ENCODE measurements around the gene TTC31. TPM values are rescaled to one million over a fixed set of nuclear protein-coding genes. Genes with fewer than 3 reads are reported as not detected.

Gene TTC31
- total RNA-seq, 1 donor from 2014 or later = 27.5 TPM

DNA sequence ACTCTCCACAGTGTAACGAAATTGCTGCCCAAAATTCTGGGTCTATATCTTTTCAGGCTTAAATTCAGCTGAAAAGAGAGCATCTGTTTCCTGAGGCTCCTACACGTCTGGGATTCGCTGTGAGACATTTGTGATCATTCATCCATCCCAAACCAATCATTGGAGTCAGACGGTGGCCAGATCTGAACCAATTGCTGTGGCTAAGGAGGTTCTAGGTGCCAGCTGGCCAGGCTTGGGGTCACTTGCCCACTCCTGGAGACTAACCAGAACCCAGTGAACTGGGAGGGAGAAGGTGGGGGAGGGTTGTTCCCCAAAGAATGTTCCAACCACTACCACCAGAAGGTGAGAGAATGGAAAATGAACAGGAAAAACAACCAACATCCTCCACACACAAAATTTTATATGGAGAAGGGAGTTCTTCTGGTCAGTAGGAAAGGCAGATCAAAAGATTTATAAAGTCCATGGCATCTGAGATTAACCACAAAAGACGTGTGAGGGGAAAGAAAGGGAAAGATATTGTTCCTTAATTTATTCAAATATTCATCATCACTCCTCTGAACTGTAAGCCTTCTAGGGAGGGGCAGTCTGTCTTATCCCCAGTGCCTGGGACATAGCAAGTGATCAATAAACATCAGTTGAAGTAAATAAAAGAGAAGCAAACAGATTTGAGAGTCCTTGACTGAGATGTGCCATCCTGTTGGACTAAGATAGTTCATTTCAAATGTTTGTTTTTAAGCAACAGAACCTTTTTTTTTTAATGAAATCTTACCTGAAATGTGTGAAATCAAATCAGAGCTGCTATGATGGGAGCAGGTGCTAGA is 38.2 kb upstream of the TTC31 start:
- no peak for DNase-seq (ENCODE audit: extremely low spot score, unreplicated experiment)
- no peaks in the 10 kb centered on the region for H3K36me3 Mint-ChIP-seq
- TF ChIP-seq, protein P1, sequence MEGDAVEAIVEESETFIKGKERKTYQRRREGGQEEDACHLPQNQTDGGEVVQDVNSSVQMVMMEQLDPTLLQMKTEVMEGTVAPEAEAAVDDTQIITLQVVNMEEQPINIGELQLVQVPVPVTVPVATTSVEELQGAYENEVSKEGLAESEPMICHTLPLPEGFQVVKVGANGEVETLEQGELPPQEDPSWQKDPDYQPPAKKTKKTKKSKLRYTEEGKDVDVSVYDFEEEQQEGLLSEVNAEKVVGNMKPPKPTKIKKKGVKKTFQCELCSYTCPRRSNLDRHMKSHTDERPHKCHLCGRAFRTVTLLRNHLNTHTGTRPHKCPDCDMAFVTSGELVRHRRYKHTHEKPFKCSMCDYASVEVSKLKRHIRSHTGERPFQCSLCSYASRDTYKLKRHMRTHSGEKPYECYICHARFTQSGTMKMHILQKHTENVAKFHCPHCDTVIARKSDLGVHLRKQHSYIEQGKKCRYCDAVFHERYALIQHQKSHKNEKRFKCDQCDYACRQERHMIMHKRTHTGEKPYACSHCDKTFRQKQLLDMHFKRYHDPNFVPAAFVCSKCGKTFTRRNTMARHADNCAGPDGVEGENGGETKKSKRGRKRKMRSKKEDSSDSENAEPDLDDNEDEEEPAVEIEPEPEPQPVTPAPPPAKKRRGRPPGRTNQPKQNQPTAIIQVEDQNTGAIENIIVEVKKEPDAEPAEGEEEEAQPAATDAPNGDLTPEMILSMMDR (conservative IDR thresholded peaks at IDR 0.05) = no peak
- no peaks in the 10 kb centered on the region for H3K9me3 Mint-ChIP-seq
- peaks cover 9% of the 10 kb centered on the region for H3K4me1 Mint-ChIP-seq (ENCODE audit: unreplicated experiment)
- H3K4me3 Mint-ChIP-seq = peak overlapping the region; percentile 74
- H3K27me3 Mint-ChIP-seq = peaks cover 12% of the 10 kb centered on the region
- H3K27ac Mint-ChIP-seq = no peak overlapping the region

DNA sequence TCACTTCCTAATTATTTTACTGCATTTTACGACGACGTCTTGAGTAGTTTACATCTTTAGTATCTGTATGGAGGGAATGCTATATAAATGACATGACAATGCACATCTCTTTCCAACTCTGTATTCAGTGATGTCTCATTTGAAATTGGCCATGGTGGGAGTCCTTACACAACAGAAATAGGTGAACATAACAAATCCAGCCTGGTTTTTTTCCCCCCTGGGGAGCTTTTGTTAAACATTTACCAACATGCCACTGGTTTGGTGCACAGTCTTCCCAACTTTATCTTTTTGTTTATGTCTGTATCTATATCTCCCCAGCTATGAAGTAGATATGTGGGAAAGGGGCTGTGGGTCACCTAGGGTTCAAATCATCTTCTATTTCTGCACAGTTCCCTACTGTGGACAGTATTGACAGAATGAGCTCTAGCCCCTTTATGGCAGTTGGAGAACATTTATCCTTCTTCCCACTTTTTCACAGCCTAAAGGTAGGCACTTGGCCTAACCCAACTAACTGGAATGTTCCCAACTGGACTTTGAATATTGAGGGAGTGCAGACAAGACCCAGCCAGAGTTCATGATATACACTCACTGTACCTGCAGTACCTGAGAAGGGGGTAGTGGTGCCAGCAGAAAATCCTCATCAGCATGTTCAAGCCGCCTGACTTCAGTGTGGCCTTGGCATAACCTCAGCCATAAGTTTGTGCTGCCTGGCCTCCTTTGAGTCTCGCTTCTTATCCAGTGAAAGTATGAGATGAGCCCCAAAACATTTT is 35.5 kb upstream of the TTC31 start:
- TF ChIP-seq, protein P1 (conservative IDR thresholded peaks at IDR 0.05) = no peak
- no peaks in the 10 kb centered on the region for H3K36me3 Mint-ChIP-seq

DNA sequence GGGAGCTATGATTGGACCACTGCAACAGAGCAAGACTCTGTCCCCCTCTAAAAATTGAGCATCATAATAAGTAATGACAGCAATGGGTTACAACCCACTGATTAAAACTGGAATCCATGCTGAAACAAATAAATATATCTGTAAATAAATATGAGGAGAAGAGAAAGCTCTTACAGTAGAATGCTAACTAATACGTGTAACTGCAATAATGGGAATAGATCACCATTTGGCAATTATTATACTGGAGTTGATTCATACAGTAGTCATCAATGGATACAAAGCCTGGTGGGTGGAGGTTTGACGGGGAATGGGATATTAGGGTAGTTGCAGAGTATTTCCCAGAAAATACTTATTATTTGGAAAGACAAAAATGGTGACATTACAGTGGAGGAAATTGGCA is 34.1 kb upstream of the TTC31 start:
- TF ChIP-seq, protein P1 (conservative IDR thresholded peaks at IDR 0.05) = no peak
- Mint-ChIP-seq H3K36me3 (no peaks in the 10 kb centered on the region), H3K4me3 (no peak overlapping the region), H3K4me1 (ENCODE audit: unreplicated experiment) (peaks cover 9% of the 10 kb centered on the region), H3K9me3 (no peaks in the 10 kb centered on the region), H3K27ac (no peak overlapping the region), H3K27me3 (peaks cover 22% of the 10 kb centered on the region)
- no peak for DNase-seq (ENCODE audit: extremely low spot score, unreplicated experiment)

More for the DNA sequence above, 35.5 kb upstream of the TTC31 start:
- H3K27ac Mint-ChIP-seq = no peak overlapping the region
- peaks cover 20% of the 10 kb centered on the region for H3K27me3 Mint-ChIP-seq
- no peak overlapping the region for H3K4me3 Mint-ChIP-seq
- peaks cover 9% of the 10 kb centered on the region for H3K4me1 Mint-ChIP-seq (ENCODE audit: unreplicated experiment)
- DNase-seq (ENCODE audit: extremely low spot score, unreplicated experiment) = no peak
- no peaks in the 10 kb centered on the region for H3K9me3 Mint-ChIP-seq

DNA sequence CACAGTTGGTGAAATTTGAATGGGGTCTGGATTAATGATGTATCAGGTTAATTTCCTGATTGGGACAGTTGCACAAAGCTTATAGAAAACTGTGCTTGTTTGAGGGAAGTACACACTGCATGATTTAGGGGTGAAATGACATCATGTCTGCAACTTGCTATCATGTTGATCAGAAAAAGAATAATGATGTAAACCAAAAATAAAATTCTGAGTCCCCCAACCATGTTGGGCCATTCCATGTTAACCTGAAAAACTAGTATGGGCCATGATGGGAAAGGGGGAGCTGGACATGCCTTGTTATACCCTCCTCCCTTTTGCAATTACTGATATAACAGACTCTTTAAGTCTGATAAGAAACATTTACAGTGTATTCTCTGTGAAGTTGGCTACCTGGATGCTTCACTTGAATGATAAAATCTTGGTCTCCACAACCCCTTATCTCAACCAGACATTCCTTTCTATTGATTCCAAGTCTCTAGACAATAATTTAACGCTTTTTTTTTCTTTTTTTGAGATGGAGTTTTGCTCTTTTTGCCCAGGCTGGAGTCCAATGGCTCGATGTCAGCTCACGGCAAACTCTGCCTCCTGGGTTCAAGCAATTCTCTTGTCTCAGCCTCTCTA is 32.2 kb upstream of the TTC31 start:
- DNase-seq (ENCODE audit: extremely low spot score, unreplicated experiment) = no peak
- Mint-ChIP-seq H3K27me3 (peaks cover 22% of the 10 kb centered on the region), H3K4me1 (ENCODE audit: unreplicated experiment) (peaks cover 13% of the 10 kb centered on the region), H3K4me3 (no peak overlapping the region), H3K9me3 (no peaks in the 10 kb centered on the region), H3K36me3 (no peaks in the 10 kb centered on the region), H3K27ac (no peak overlapping the region)
- TF ChIP-seq, protein P1 (conservative IDR thresholded peaks at IDR 0.05) = no peak

DNA sequence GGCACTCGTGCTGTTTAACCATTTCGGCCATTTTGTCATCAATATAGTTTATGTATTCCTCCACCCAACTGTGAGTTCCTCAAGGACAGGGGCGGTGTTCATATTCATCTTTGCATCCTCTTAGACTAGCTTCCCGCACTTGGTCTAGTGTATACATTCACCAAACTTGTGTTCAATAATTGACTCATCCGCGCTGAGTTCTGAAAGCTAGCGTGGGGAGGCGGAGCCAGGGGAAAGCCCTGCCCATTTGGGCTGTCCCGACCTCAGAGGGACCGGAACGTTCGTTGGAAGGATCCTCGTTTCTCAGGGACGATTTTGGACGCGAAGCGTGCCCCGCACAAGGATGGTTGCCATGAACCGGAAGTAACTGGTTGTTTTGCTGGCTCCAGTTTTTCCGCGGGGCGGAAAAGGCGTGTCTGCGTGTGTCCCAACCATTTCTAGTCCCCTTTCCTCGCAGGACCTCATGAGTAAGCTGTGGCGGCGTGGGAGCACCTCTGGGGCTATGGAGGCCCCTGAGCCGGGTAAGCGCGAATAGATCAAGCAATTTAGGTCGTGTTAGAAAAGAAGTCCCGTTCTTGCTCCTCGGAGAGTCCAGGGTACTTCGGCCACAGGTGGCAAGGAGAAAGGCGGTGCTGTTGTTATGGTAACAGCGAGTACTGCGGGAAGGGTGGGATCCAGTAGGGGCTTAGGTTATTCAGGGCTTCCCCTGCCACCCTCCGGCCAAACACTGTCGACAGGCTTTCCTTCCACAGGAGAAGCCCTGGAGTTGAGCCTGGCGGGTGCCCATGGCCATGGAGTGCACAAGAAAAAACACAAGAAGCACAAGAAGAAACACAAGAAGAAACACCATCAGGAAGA is 28.0 kb upstream of the TTC31 start, which contains the start of gene INO80B:
INO80B (plus strand) TSS at position 434 of the 858 bp plus-strand sequence; CDS start at position 464, 30 bp downstream.
- Mint-ChIP-seq H3K27ac (peak within 1 kb of the TSS; percentile 92), H3K27me3 (peaks cover 18% of the 10 kb centered on the region), H3K4me3 (peak within 1 kb of the TSS; percentile 95), H3K9me3 (no peaks in the 10 kb centered on the region), H3K36me3 (peaks cover 4% of the 10 kb centered on the region), H3K4me1 (ENCODE audit: unreplicated experiment) (peaks cover 29% of the 10 kb centered on the region)
- TF ChIP-seq, protein P1 (conservative IDR thresholded peaks at IDR 0.05) = peak; percentile 29
- peak; percentile 96 for DNase-seq (ENCODE audit: extremely low spot score, unreplicated experiment)
